DND-41 (cell line): ENCODE results near the gene PNPLA6.

ENCODE experiments used
- ATAC-seq: fragments of 200-7000 bp; cut with Tn5 transposase; 3 replicates; pipeline ENCODE4 v1.9.1; 2021; ENCODE audit warnings: low read depth; ENCODE audit not compliant: insufficient read depth
- DNase-seq: peaks from one replicate; pipeline ENCODE4 v3.0.0-alpha.2; 2020
- H2AFZ ChIP-seq: 2 replicates; pipeline ENCODE4 v1.6.0; 2012; ENCODE audit warnings: low read depth, low read length
- H3K27ac ChIP-seq: 2 replicates; pipeline ENCODE4 v1.5.1; 2012; ENCODE audit warnings: low read length, inconsistent platforms
- H3K27me3 ChIP-seq: fragments of 200-600 bp; sonication (generic); 2 replicates; pipeline ENCODE4 v1.6.0; 2012; ENCODE audit warnings: low read length, mild to moderate bottlenecking, inconsistent platforms; ENCODE audit not compliant: insufficient read depth, poor library complexity
- H3K36me3 ChIP-seq: 2 replicates; pipeline ENCODE4 v1.5.1; 2012; ENCODE audit warnings: low read length, inconsistent platforms; ENCODE audit not compliant: insufficient read depth
- H3K4me1 ChIP-seq: 2 replicates; pipeline ENCODE4 v1.5.1; 2012; ENCODE audit warnings: mild to moderate bottlenecking, low read length; ENCODE audit not compliant: insufficient read depth
- H3K4me2 ChIP-seq: 2 replicates; pipeline ENCODE4 v1.6.0; 2012; ENCODE audit warnings: mild to moderate bottlenecking, moderate library complexity, low read length, inconsistent platforms; ENCODE audit not compliant: insufficient read depth
- H3K4me3 ChIP-seq, 2 experiments: fragments of 200-600 bp in 1 of 2; shearing (Covaris generic) in 1 of 2; 2 replicates each; pipeline ENCODE4 v1.5.1; 2012 to 2016; ENCODE audit warnings: inconsistent platforms in 2 of 2, low read length in 2 of 2, mild to moderate bottlenecking in 2 of 2, low read depth in 1 of 2, moderate library complexity in 1 of 2
- H3K79me2 ChIP-seq: 2 replicates; pipeline ENCODE4 v1.6.0; 2012; ENCODE audit warnings: low read length, inconsistent platforms; ENCODE audit not compliant: insufficient read depth
- H3K9ac ChIP-seq: 2 replicates; pipeline ENCODE4 v1.6.0; 2012; ENCODE audit warnings: low read depth, mild to moderate bottlenecking, inconsistent platforms, low read length, moderate library complexity
- H3K9me3 ChIP-seq: 2 replicates; pipeline ENCODE4 v1.5.1; 2012; ENCODE audit warnings: low read length, moderate library complexity, mild to moderate bottlenecking, inconsistent platforms; ENCODE audit not compliant: insufficient read depth, severe bottlenecking
- H4K20me1 ChIP-seq: 2 replicates; pipeline ENCODE4 v1.6.0; 2012; ENCODE audit warnings: low read length; ENCODE audit not compliant: insufficient read depth
- EZH2 ChIP-seq: IDR thresholded peaks from 3 replicates; pipeline ENCODE4 v1.6.1; 2012; ENCODE audit warnings: borderline replicate concordance, low read depth, mild to moderate bottlenecking, moderate library complexity, low read length, inconsistent platforms; ENCODE audit not compliant: severe bottlenecking
- TF ChIP-seq, protein P1 (sequence below): IDR thresholded peaks from 2 replicates; pipeline ENCODE4 v1.5.1; 2012; ENCODE audit warnings: borderline replicate concordance, low read length, moderate library complexity, mild to moderate bottlenecking; ENCODE audit not compliant: poor library complexity, severe bottlenecking; ENCODE audit errors: extremely low read depth

The PNPLA6 gene

DNA sequence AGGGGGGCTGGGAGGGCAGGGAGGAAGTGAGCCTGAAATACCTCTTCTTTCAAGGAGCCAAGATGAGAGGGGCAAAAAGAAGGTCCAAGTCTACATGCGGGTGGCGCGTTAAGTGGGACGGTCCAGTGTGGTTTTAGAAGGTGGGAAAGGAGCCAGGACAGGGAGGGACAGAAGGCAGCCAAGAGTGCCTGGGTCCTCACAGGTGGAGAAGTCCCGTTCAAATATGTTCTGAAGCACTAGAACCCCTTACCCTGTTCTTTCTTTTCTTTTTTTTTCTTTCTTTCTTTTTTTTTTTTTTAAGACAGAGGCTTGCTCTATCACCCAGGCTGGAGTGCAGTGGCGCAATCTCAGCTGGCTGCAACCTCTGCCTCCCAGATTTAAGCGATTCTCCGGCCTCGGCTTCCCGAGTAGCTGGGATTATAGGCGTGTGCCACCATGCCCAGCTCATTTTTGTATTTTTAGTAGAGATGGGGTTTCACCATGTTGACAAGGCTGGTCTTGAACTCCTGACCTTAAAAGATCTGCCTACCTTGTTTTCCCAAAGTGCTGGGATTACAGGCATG, 67.5 kb downstream of the PNPLA6 start:
- no peak overlapping the region for H3K4me2 ChIP-seq
- H3K4me1 ChIP-seq = no peaks in the 10 kb centered on the region
- ATAC-seq (no peak), DNase-seq (no peak)
- no peaks in the 10 kb centered on the region for H3K79me2 ChIP-seq
- TF ChIP-seq, protein P1, sequence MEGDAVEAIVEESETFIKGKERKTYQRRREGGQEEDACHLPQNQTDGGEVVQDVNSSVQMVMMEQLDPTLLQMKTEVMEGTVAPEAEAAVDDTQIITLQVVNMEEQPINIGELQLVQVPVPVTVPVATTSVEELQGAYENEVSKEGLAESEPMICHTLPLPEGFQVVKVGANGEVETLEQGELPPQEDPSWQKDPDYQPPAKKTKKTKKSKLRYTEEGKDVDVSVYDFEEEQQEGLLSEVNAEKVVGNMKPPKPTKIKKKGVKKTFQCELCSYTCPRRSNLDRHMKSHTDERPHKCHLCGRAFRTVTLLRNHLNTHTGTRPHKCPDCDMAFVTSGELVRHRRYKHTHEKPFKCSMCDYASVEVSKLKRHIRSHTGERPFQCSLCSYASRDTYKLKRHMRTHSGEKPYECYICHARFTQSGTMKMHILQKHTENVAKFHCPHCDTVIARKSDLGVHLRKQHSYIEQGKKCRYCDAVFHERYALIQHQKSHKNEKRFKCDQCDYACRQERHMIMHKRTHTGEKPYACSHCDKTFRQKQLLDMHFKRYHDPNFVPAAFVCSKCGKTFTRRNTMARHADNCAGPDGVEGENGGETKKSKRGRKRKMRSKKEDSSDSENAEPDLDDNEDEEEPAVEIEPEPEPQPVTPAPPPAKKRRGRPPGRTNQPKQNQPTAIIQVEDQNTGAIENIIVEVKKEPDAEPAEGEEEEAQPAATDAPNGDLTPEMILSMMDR = no peak
- H3K36me3 ChIP-seq = no peaks in the 10 kb centered on the region
- H3K27ac ChIP-seq = no peak overlapping the region
- H4K20me1 ChIP-seq = no peaks in the 10 kb centered on the region
- no peaks in the 10 kb centered on the region for H3K27me3 ChIP-seq
- H3K9me3 ChIP-seq = no peaks in the 10 kb centered on the region
- no peak overlapping the region for H3K4me3 ChIP-seq
- no peak overlapping the region for H3K9ac ChIP-seq
- H2AFZ ChIP-seq = no peak overlapping the region

DNA sequence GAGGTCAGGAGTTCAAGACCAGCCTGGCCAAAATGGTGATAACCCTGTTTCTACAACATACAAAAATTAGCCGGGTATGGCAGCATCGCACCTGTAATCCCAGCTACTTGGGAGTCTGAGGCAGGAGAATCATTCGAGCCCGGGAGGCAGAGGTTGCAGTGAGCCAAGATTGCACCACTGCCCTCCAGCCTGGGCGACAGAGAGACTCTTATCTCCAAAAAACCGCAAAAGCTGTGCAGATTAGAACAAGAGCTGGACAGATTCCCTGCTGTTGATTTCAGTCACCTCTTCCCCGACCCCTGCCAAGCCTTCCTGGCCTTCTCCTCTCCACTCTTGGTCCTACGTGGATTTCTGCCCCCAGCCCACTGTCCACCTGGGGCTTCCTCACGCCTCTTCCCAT, 68.4 kb downstream of the PNPLA6 start:
- H3K4me1 ChIP-seq = no peaks in the 10 kb centered on the region
- no peaks in the 10 kb centered on the region for H3K79me2 ChIP-seq
- no peak overlapping the region for H3K9ac ChIP-seq
- H3K4me2 ChIP-seq = no peak overlapping the region
- H3K27me3 ChIP-seq = no peaks in the 10 kb centered on the region
- no peaks in the 10 kb centered on the region for H3K36me3 ChIP-seq
- no peak overlapping the region for H3K4me3 ChIP-seq
- H3K27ac ChIP-seq = no peak overlapping the region
- no peaks in the 10 kb centered on the region for H3K9me3 ChIP-seq
- no peaks in the 10 kb centered on the region for H4K20me1 ChIP-seq
- TF ChIP-seq, protein P1 = no peak
- H2AFZ ChIP-seq = no peak overlapping the region
- ATAC-seq (no peak), DNase-seq (no peak)

DNA sequence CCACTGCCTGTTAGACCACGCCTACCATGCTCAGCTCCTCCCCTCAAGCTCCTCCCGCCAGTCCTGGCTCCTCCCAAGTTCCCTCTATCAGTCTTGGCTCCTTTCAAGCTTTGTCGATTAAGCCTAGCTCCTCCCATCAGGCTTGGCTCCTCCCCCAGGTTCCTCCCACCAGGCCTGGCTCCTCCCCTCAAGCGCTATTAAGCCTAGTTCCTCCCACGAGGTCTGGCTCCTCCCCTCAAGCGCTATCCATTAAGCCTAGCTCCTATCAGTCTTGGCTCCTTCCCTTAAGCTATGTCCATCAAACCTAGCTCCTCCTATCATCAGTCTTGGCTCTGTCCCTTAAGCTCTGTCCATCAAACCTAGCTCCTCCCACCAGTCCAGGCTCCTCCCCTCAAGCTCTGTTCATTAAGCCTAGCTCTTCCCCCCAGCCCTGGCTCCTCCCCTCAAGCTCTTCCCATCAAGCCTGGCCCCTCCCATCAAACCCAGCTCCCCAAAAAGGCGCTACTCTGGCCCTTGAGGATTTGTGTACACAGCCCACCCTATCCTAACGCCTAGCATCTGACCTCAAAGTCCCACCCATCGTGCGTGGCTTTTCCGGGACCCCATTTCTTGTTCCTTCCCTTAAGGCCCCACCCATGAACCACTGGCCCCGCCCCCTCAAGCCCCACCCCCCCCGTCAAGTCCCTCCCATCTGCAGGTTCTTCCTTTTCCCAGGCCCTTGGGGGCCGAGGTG, 70.1 kb downstream of the PNPLA6 start:
- H4K20me1 ChIP-seq = no peaks in the 10 kb centered on the region
- H2AFZ ChIP-seq = no peak overlapping the region
- H3K4me3 ChIP-seq = no peak overlapping the region
- ATAC-seq (peak; percentile 67), DNase-seq (peak; percentile 46)
- H3K36me3 ChIP-seq = no peaks in the 10 kb centered on the region
- no peaks in the 10 kb centered on the region for H3K79me2 ChIP-seq
- no peak for TF ChIP-seq EZH2
- TF ChIP-seq, protein P1 = no peak
- no peaks in the 10 kb centered on the region for H3K27me3 ChIP-seq
- no peaks in the 10 kb centered on the region for H3K4me1 ChIP-seq
- H3K27ac ChIP-seq = no peak overlapping the region
- H3K9ac ChIP-seq = no peak overlapping the region
- H3K4me2 ChIP-seq = no peak overlapping the region
- no peaks in the 10 kb centered on the region for H3K9me3 ChIP-seq
